Osteoblast (primary cell): Measurements from ENCODE around the gene FAM13A. TPM values are rescaled to one million over a fixed set of nuclear protein-coding genes. Genes with fewer than 3 reads are reported as not detected.

ENCODE experiments used
- DNase-seq: peaks from one replicate; pipeline ENCODE4 v3.0.0; 2011; ENCODE audit warnings: low spot score, mixed read lengths; ENCODE audit not compliant: insufficient read length; ENCODE audit errors: missing footprints
- H2AFZ ChIP-seq: 2 replicates; pipeline ENCODE4 v1.6.0; 2011; ENCODE audit warnings: mild to moderate bottlenecking, low read length
- H3K27ac ChIP-seq: 2 replicates; pipeline ENCODE4 v1.5.1; 2011; ENCODE audit warnings: mild to moderate bottlenecking, low read depth, low read length, moderate library complexity
- H3K27me3 ChIP-seq: 2 replicates; pipeline ENCODE4 v1.6.0; 2012; ENCODE audit warnings: mild to moderate bottlenecking, control low read depth, inconsistent platforms, low read length, moderate library complexity; ENCODE audit not compliant: insufficient read depth
- H3K36me3 ChIP-seq: 2 replicates; pipeline ENCODE4 v1.5.1; 2011; ENCODE audit warnings: mild to moderate bottlenecking, low read length, control low read depth, moderate library complexity; ENCODE audit not compliant: insufficient read depth
- H3K4me1 ChIP-seq: 2 replicates; pipeline ENCODE4 v1.5.1; 2011; ENCODE audit warnings: mild to moderate bottlenecking, low read length, control low read depth, moderate library complexity; ENCODE audit not compliant: insufficient read depth
- H3K4me2 ChIP-seq: 2 replicates; pipeline ENCODE4 v1.6.0; 2011; ENCODE audit warnings: mild to moderate bottlenecking, low read length; ENCODE audit not compliant: insufficient read depth
- H3K4me3 ChIP-seq: fragments of 200-600 bp; sonication (generic); 3 replicates; pipeline ENCODE4 v1.5.1; 2012; ENCODE audit warnings: mild to moderate bottlenecking, low read length, inconsistent platforms; ENCODE audit not compliant: insufficient read depth
- H3K79me2 ChIP-seq: 2 replicates; pipeline ENCODE4 v1.6.0; 2012; ENCODE audit warnings: mild to moderate bottlenecking, low read length, control low read depth, inconsistent platforms; ENCODE audit not compliant: insufficient read depth
- H3K9me3 ChIP-seq: 2 replicates; pipeline ENCODE4 v1.5.1; 2011; ENCODE audit warnings: low read depth, low read length, control low read depth
- H4K20me1 ChIP-seq: 2 replicates; pipeline ENCODE4 v1.6.0; 2012; ENCODE audit warnings: mild to moderate bottlenecking, low read length, control low read depth; ENCODE audit not compliant: insufficient read depth
- total RNA-seq: library from RNA; depleted of rRNA; stranded (reverse); fragments of >200 nt; gene quantifications from 2 replicates; pipeline ENCODE4 v1.2.3, GENCODE V29; 2012
- TF ChIP-seq, protein P1 (sequence below): IDR thresholded peaks from 2 replicates; pipeline ENCODE4 v1.5.1; 2011; ENCODE audit warnings: mild to moderate bottlenecking, low read depth, low read length, moderate library complexity; ENCODE audit errors: extremely low read depth

FAM13A gene
- total RNA-seq, 1 donor: 18.8 TPM

DNA sequence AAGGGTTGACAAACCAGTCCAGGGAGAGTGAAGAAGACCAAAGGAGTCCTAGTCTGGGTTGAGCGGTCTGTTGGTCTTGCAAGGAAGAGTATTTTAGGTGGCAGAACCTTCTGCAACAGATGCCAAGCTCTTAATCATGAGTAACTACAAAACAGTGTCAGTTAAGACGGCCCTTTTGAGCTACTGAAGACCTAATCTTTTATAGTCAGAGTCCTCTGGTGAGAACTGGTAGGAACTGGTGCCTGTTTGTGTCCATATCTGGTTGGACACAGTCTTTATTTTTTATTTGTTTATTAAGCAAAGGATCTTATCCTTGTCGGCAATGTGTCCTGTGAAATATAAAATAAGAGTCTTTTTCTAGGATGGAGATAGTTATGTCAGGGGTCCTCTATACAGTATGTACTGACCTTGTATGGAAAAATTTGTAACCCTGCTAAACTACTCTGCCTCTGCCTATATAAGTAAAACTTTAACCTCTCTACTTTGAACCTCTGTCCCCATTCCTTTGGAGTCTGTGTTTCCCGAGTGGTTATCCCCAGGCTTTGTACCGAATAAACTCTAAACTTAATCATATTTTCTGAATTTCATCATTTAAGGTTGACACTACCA lies 47.1 kb downstream of the FAM13A start:
- no peak for DNase-seq
- H3K4me1 ChIP-seq: peaks cover 12% of the 10 kb centered on the region
- H3K9me3 ChIP-seq: no peaks in the 10 kb centered on the region
- no peaks in the 10 kb centered on the region for H3K36me3 ChIP-seq
- H2AFZ ChIP-seq: no peak overlapping the region
- H3K4me2 ChIP-seq: no peak overlapping the region
- no peaks in the 10 kb centered on the region for H3K79me2 ChIP-seq
- H3K27me3 ChIP-seq: no peaks in the 10 kb centered on the region
- TF ChIP-seq, protein P1, sequence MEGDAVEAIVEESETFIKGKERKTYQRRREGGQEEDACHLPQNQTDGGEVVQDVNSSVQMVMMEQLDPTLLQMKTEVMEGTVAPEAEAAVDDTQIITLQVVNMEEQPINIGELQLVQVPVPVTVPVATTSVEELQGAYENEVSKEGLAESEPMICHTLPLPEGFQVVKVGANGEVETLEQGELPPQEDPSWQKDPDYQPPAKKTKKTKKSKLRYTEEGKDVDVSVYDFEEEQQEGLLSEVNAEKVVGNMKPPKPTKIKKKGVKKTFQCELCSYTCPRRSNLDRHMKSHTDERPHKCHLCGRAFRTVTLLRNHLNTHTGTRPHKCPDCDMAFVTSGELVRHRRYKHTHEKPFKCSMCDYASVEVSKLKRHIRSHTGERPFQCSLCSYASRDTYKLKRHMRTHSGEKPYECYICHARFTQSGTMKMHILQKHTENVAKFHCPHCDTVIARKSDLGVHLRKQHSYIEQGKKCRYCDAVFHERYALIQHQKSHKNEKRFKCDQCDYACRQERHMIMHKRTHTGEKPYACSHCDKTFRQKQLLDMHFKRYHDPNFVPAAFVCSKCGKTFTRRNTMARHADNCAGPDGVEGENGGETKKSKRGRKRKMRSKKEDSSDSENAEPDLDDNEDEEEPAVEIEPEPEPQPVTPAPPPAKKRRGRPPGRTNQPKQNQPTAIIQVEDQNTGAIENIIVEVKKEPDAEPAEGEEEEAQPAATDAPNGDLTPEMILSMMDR: no peak
- no peaks in the 10 kb centered on the region for H4K20me1 ChIP-seq
- no peak overlapping the region for H3K27ac ChIP-seq
- no peak overlapping the region for H3K4me3 ChIP-seq

- Histone ChIP-seq H2AFZ (no peak overlapping the region), H3K9me3 (no peaks in the 10 kb centered on the region), H3K27me3 (no peaks in the 10 kb centered on the region), H3K4me3 (no peak overlapping the region), H4K20me1 (no peaks in the 10 kb centered on the region), H3K36me3 (no peaks in the 10 kb centered on the region), H3K4me2 (no peak overlapping the region), H3K27ac (no peak overlapping the region), H3K79me2 (no peaks in the 10 kb centered on the region), H3K4me1 (peaks cover 12% of the 10 kb centered on the region)
- TF ChIP-seq, protein P1: no peak
- no peak for DNase-seq
Measured at GRCh38 chr4:89009115-89009514, 47.9 kb downstream of the FAM13A start.

GRCh38 chr4:89008166-89008565 lies 48.8 kb downstream of the FAM13A start:
- no peak overlapping the region for H3K4me2 ChIP-seq
- no peaks in the 10 kb centered on the region for H3K79me2 ChIP-seq
- no peak overlapping the region for H2AFZ ChIP-seq
- H3K27me3 ChIP-seq: no peaks in the 10 kb centered on the region
- H3K4me3 ChIP-seq: no peak overlapping the region
- DNase-seq: no peak
- H3K27ac ChIP-seq: no peak overlapping the region
- peaks cover 12% of the 10 kb centered on the region for H3K4me1 ChIP-seq
- no peaks in the 10 kb centered on the region for H3K36me3 ChIP-seq
- no peaks in the 10 kb centered on the region for H3K9me3 ChIP-seq
- no peaks in the 10 kb centered on the region for H4K20me1 ChIP-seq
- TF ChIP-seq, protein P1: no peak

- Histone ChIP-seq H3K27ac (no peak overlapping the region), H3K36me3 (no peaks in the 10 kb centered on the region), H3K4me3 (no peak overlapping the region), H2AFZ (no peak overlapping the region), H3K4me2 (no peak overlapping the region), H3K27me3 (no peaks in the 10 kb centered on the region), H3K9me3 (no peaks in the 10 kb centered on the region), H3K79me2 (no peaks in the 10 kb centered on the region), H4K20me1 (no peaks in the 10 kb centered on the region), H3K4me1 (peaks cover 12% of the 10 kb centered on the region)
- DNase-seq: no peak
- TF ChIP-seq, protein P1: no peak
Measured at GRCh38 chr4:89007338-89007939, 49.5 kb downstream of the FAM13A start.
